ENCODE measurements around the gene NTRK1. TPM values are rescaled to one million over a fixed set of nuclear protein-coding genes. Genes with fewer than 3 reads are reported as not detected.

The NTRK1 gene
- total RNA-seq = under 0.01 TPM in 1 of 2 replicates, not detected in the other

DNA sequence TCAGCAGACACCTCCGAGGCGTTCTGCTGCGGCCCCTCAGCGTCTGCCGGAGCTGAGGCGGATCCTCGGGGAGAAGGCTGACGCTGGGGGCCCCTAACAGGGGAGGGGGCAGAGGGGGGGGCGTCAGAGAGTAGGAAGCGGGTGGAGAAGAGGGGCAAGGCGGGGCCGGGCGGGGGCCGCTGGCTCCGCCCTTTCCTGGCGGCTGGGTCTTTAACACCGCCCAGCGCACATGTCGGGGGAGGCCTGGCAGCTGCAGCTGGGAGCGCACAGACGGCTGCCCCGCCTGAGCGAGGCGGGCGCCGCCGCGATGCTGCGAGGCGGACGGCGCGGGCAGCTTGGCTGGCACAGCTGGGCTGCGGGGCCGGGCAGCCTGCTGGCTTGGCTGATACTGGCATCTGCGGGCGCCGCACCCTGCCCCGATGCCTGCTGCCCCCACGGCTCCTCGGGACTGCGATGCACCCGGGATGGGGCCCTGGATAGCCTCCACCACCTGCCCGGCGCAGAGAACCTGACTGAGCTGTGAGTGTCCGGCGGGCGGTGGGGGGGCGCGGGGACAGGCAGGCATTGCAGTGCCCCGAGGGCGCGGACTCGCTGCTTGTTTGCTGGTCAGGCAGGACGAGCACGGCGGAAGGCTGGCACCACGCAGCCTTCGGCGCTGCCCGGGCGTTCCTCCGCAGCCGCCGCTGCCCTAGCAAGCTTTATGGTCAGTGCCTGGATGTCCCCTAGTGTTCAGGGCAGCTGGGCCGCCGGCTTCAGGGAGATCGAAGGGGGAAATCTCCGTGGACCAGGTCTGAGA is at the start of gene NTRK1:
TSS of gene NTRK1 (plus strand) at position 238 of the 796 bp plus-strand sequence. CDS start at position 308, 70 bp downstream.

DNA sequence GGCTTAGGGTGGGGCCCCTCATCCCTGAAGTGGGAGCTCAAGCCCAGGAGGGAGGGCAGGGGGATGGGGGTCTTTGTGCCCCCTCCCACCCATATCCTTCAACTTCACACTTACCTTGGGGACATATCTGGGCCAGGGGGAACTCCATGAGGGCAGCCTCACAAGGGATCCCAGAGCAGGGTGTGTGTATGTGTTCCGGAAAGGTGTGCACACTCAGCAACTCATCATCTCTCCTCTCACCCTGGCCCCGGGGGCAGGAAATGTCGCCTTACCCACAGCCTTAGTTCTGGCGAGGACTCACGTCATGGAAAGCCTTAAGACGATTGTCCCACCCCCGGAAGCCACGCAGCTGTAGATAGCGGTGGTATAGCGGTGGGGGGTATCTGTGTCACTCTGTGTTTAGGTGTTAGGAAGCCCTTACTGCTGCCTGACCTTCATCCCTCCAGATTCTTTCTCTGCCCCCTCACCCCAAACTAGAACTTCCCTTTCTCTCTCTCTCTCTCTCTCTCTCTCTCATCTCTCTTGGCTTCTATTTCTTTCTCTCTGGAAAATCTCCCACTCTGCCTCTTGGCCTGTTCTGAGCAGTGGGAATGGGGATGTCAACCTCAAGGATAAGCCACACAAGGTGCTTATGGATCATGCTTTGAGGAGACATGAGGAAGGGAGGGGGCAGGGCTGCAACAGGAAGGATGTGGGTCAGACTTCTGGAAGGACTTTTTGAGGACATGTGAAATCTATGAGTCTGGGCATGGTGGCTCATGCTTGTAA is 43.9 kb upstream of the NTRK1 start, which contains the start of gene SH2D2A:
TSS of gene SH2D2A (minus strand) at position 288 of the 768 bp plus-strand sequence. CDS start at position 148, 140 bp downstream.

DNA sequence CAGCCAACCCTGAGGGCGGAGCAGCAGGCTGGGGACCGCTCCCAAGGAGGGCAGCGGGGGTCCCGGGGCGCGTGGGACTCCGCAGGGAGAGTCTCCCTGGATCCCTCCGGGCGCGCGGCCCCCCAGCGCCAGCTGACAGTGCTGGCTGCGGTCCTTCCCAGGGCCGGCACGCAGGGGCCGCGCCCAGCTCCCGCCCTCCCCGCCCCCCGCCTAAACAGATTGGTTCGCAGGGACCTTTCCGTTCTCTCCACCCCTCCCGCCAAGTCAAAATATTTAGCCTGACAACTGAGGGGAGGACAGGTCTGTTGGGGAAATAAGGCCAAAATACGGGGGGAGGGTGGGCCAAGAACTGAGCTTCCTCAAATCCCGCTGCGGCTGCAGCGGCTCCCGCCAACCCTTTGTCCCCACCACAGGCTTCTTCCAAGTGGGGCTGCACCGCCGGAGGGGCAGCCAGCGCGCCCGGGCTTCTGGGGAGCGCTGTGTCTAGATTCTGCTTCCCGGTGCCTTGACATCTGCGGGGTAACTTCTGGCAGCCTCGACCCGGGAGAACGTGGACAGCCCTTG is 1.6 kb upstream of the NTRK1 start, which contains the start of gene INSRR:
TSS of gene INSRR (minus strand) at position 159 of the 564 bp plus-strand sequence. CDS start 496 bp downstream, outside the sequence.

DNA sequence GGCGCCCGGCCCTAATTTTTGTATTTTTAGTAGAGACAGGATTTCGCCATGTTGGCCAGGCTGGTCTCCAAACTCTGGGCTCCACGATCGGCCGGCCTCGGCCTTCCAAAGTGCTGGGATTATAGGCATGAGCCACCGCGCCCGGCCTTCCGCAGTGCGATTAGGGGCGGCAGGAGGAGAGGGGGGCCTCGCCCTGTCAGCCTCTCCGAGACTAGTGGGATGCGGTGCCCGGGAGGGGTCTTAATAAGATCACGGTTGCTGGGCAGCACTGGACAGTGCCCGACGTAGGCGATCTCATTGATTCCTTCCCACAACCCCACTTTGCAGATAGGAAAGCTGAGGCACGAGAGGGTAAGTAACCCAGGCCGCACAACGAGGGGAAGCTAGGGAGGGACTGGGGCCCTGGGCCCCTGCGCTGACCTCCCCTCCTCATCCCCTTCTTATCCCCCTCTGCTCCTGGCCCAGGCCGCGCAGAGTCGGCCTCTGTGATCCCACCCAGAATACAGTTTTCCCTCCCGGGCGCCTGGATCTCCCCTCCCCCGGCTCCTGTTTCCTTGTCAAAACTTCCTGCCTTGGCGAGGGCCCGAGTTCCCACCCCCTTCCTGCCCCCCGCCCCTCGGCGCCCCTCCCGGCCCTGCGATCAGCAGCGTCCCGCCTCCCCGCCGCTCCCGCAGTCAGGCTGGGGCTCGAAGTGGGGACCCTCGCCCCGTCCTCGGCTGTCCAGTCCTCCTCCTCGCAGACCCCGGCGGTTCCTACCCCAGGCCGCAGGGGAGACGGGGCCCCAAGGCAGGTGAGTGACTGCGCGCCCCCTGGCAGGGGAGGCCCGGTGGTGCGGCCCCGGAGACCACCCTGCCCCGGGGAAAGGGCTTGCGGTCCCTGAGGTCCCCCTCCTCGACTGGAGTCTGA is 32.6 kb downstream of the NTRK1 start, which contains the start of gene PEAR1:
TSS of gene PEAR1 (plus strand) at position 671 of the 906 bp plus-strand sequence. CDS start 10,209 bp downstream, outside the sequence.

DNA sequence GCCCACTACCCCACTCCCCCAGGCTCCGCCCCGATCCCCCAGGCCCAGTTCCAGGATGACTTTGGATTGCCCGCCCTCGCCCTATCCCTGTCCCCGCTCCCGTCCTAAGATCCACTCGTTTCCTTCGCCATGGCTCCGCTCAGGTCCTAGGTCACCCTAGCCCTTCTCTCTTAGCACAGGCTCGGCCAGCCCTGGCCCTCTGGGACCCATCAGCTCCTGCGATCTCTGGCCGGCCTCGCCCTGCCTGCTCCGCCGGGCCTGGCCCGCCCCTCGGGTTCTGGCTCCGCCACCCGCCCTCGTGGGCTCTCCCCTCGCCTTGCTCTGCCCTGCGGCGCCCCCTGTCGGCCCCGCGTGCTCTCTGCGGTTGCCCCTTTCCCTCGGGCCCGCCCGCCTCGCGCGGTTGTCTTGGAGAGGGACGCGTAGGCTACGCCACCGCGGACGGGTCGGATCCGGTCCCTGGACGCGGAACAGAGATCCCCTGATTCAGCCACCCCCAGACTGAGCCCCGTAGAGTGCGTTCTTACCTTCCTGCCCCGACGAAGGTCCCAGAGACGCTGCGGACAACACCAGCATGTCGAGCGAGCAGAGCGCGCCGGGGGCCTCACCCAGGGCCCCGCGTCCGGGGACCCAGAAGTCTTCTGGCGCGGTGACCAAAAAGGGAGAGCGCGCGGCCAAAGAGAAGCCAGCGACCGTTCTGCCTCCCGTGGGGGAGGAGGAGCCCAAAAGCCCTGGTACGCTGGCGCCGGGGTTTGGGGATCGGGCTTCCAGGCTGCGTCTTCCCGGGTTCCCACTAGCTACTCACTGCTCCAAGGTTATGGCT is 59.8 kb downstream of the NTRK1 start, which contains the start of gene LRRC71:
TSS of gene LRRC71 (plus strand) at position 400 of the 820 bp plus-strand sequence. CDS start at position 572, 172 bp downstream.

Other genes with a start within 250 kb of the NTRK1 start
- gene HAPLN2, start 241.4 kb upstream of the NTRK1 start, total RNA-seq = not detected in 2 replicates
- gene BCAN, start 218.7 kb upstream of the NTRK1 start, total RNA-seq = 0.15 TPM in 1 of 2 replicates, not detected in the other
- gene NES, start 183.5 kb upstream of the NTRK1 start, total RNA-seq = 154 and 164 TPM in 2 replicates
- 1.1 and 1.3 TPM in 2 replicates for gene CRABP2, start 155.3 kb upstream of the NTRK1 start, total RNA-seq
- 7.8 and 8.1 TPM in 2 replicates for gene METTL25B, start 132.4 kb upstream of the NTRK1 start, total RNA-seq
- gene ISG20L2, start 132.1 kb upstream of the NTRK1 start, total RNA-seq = 6.7 and 9.1 TPM in 2 replicates
- 40.9 and 43.6 TPM in 2 replicates for gene MRPL24, start 119.8 kb upstream of the NTRK1 start, total RNA-seq
- 134 and 196 TPM in 2 replicates for gene HDGF, start 109.2 kb upstream of the NTRK1 start, total RNA-seq
- 7.4 and 8.4 TPM in 2 replicates for gene PRCC, start 93.3 kb upstream of the NTRK1 start, total RNA-seq
- gene SH2D2A, start 44.0 kb upstream of the NTRK1 start, total RNA-seq = 0.97 TPM in 1 of 2 replicates, not detected in the other
- gene INSRR, start 1.7 kb upstream of the NTRK1 start, total RNA-seq = not detected in 2 replicates
- 8.1 and 11.1 TPM in 2 replicates for gene PEAR1, start 32.9 kb downstream of the NTRK1 start, total RNA-seq
- 0.32 TPM in 1 of 2 replicates, not detected in the other for gene LRRC71, start 59.8 kb downstream of the NTRK1 start, total RNA-seq
- 10.7 and 15.2 TPM in 2 replicates for gene ARHGEF11, start 184.9 kb downstream of the NTRK1 start, total RNA-seq
- gene ETV3L, start 238.9 kb downstream of the NTRK1 start, total RNA-seq = not detected in 2 replicates